ENCODE results near the gene CD63. TPM values are rescaled to one million over a fixed set of nuclear protein-coding genes. Genes with fewer than 3 reads are reported as not detected.

Gene CD63
- total RNA-seq, 3 donors from 2014 or later, result 540 to 910 (median 777) TPM

- Histone ChIP-seq H3K27me3 (no peaks in the 10 kb centered on the region), H3K36me3 (no peaks in the 10 kb centered on the region), H3K9me3 (no peaks in the 10 kb centered on the region), H3K4me3 (no peak overlapping the region), H3K27ac (no peak overlapping the region), H3K4me1 (no peaks in the 10 kb centered on the region)
- intact Hi-C loops (cut with DNase I; ENCODE audit: low total_unique reads), result no loop called here
- TF ChIP-seq POLR2A (IDR thresholded peaks at IDR 0.05) (no peak), POLR2AphosphoS5 (IDR thresholded peaks at IDR 0.05) (no peak), CTCF (IDR thresholded peaks at IDR 0.05) (no peak)
- no peak for DNase-seq (ENCODE audit: low spot score in 2 of 2)
Observed at GRCh38 chr12:55684761-55685370, 43.9 kb downstream of the CD63 start.

GRCh38 chr12:55683676-55684075 is 45.1 kb downstream of the CD63 start:
- DNase-seq (ENCODE audit: low spot score in 2 of 2), result no peak
- TF ChIP-seq POLR2AphosphoS5 (IDR thresholded peaks at IDR 0.05) (no peak), POLR2A (IDR thresholded peaks at IDR 0.05) (no peak), CTCF (IDR thresholded peaks at IDR 0.05) (no peak)
- Histone ChIP-seq H3K27me3 (no peaks in the 10 kb centered on the region), H3K9me3 (no peaks in the 10 kb centered on the region), H3K27ac (no peak overlapping the region), H3K36me3 (no peaks in the 10 kb centered on the region), H3K4me3 (no peak overlapping the region), H3K4me1 (no peaks in the 10 kb centered on the region)
- intact Hi-C loops (cut with DNase I; ENCODE audit: low total_unique reads), result no loop called here

GRCh38 chr12:55682087-55682796 is 46.6 kb downstream of the CD63 start:
- H3K27me3 ChIP-seq, result no peaks in the 10 kb centered on the region
- no peaks in the 10 kb centered on the region for H3K4me1 ChIP-seq
- DNase-seq (ENCODE audit: low spot score in 2 of 2), result no peak
- H3K27ac ChIP-seq, result no peak overlapping the region
- intact Hi-C loops (cut with DNase I; ENCODE audit: low total_unique reads), result no loop called here
- no peaks in the 10 kb centered on the region for H3K36me3 ChIP-seq
- H3K9me3 ChIP-seq, result no peaks in the 10 kb centered on the region
- H3K4me3 ChIP-seq, result no peak overlapping the region
- TF ChIP-seq POLR2AphosphoS5 (IDR thresholded peaks at IDR 0.05), result no peak
- TF ChIP-seq POLR2A (IDR thresholded peaks at IDR 0.05), result no peak
- no peak for TF ChIP-seq CTCF (IDR thresholded peaks at IDR 0.05)

GRCh38 chr12:55681142-55682077 is 47.4 kb downstream of the CD63 start:
- no peaks in the 10 kb centered on the region for H3K27me3 ChIP-seq
- intact Hi-C loops (cut with DNase I; ENCODE audit: low total_unique reads), result no loop called here
- H3K4me1 ChIP-seq, result no peaks in the 10 kb centered on the region
- no peaks in the 10 kb centered on the region for H3K9me3 ChIP-seq
- DNase-seq (ENCODE audit: low spot score in 2 of 2), result no peak
- H3K4me3 ChIP-seq, result peak overlapping the region in 2 of 3 donors; percentile 13 to 34
- no peaks in the 10 kb centered on the region for H3K36me3 ChIP-seq
- no peak overlapping the region for H3K27ac ChIP-seq
- no peak for TF ChIP-seq POLR2A (IDR thresholded peaks at IDR 0.05)

- H3K36me3 ChIP-seq, result no peaks in the 10 kb centered on the region
- no peak overlapping the region for H3K4me3 ChIP-seq
- TF ChIP-seq POLR2A (IDR thresholded peaks at IDR 0.05), result no peak
- TF ChIP-seq POLR2AphosphoS5 (IDR thresholded peaks at IDR 0.05), result no peak
- TF ChIP-seq CTCF (IDR thresholded peaks at IDR 0.05), result no peak
- no peak for DNase-seq (ENCODE audit: low spot score in 2 of 2)
- intact Hi-C loops (cut with DNase I; ENCODE audit: low total_unique reads), result no loop called here
- no peaks in the 10 kb centered on the region for H3K4me1 ChIP-seq
- H3K27ac ChIP-seq, result no peak overlapping the region
- H3K27me3 ChIP-seq, result no peaks in the 10 kb centered on the region
- H3K9me3 ChIP-seq, result no peaks in the 10 kb centered on the region
Observed at GRCh38 chr12:55679691-55680090, 49.1 kb downstream of the CD63 start.

All from breast epithelium (tissue), 4 donors.